Activated CD4-positive, alpha-beta T cell treated with anti-CD3 and anti-CD28 coated beads, Interleukin-2, Interleukin-4, amounts not matched to agents 100 ng/mL and 50 ng/mL, durations not matched to agents 16 hours and 8 hours (primary cell): ENCODE results near the gene FBXO9.

Source experiments
- DNase-seq: peaks from one replicate; pipeline ENCODE4 v3.0.0-alpha.2; 2020; ENCODE audit warnings: low spot score

Gene FBXO9

DNA sequence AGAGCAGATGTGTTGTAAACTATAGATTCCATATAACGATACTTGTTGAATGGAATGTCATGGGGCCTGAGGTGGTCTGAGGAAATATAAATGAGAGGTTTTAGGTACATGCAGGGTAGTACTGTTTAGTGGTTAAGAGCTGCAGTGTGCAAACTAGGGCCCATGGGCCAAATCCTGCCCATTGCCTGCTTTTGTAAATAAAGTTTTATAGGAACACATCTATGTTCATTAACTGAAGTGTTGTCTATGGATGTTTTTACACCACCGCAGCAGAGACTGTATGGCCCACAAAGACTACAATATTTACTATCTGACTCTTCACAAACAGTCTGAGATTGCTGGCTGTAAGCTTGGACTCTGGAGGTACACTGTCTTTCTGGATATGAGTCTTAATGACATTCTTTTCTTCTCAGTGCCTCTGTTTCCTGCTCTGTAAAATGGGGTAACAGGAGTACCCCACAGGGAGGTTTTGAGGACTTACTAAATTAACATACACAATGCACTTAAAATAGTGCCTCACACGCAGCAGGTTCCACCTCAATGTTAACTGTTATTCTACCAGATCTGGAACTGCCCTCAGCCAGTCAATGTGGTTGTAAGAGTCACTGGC lies 70.9 kb downstream of the FBXO9 start:
- DNase-seq = no peak

DNA sequence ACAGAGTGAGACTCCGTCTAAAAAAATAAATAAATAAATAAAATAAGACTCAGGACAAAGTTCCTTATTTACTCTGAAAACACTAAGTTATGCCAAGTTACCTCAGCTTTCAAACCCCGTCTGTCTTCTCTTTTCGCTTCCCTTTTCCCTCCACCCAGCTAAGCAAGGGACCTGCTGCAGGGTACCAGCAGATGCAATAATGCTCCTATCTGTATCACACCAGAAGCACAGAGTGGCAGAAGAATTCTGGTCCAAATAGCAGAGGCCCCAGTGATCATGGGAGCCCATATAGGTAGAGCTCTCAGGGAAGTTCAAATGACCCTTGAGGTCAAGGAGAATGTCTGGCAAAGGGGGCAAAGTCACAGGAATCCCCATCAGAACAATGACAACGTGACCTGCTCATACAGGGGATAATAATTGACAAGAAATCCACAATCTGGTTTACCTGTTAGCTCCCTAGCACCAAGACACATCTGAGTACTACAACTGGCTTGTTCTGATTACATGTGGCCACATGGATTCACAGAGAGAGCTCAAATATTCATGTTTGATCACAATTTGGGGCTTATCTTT lies 74.7 kb downstream of the FBXO9 start:
- DNase-seq = no peak

DNA sequence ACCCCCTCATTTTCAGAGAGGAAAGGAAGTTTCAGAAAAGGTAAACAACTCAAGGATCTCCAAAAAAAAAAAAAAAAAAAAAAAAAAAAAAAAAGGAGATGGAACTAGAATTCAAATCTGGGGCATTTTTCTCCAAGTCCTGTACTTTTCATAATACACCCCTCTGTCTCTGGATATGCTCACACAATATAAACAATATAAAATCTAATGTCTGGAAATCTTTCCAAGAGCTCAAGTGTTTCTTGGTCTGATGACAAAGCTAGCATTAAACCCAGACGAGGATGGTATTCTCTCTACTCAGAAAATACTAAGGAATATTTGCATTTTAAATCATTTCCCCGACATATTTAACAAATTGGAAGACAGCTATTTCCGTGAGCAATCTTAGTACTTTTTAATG lies 77.6 kb downstream of the FBXO9 start:
- DNase-seq = no peak

DNA sequence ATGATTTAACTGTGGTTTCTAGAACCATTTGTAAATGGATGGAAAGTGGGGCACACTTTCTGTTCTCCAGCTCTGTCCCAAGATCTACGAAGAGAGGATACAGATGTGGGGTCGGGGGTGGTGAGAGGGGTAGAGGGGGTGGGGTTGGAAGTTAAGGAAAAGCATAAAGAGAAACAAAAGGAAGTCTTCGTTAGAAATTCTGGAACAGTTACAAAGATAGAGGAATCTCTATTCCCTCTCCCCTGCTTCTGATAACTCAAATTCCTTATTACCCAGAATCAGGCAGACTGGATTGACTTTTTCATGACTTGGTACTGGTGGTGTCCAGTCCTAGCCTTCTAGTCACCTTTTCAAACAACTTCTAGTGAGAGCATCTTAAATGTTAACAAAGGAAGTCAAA lies 78.5 kb downstream of the FBXO9 start:
- no peak for DNase-seq

GRCh38 chr6:53144802-53145201 lies 79.6 kb downstream of the FBXO9 start:
- no peak for DNase-seq

- no peak for DNase-seq
Observed at GRCh38 chr6:53148684-53149083, 83.5 kb downstream of the FBXO9 start, which contains the start of gene GCM1. Gene GCM1, minus strand, starts transcription at chr6:53148841. Its CDS starts 3,209 bp downstream, at chr6:53145632.
